IgD-negative memory B cell (primary cell): Measurements from ENCODE around the gene RHBG. TPM values are rescaled to one million over a fixed set of nuclear protein-coding genes. Genes with fewer than 3 reads are reported as not detected.
A peak's percentile ranks its signal among the peaks of the same experiment; 100 is the strongest.
"Not testable (repeated sequence)": the region's sequence is repeated elsewhere in the genome, so short reads cannot be mapped to it uniquely, and the experiment has no call there.

Source experiments
- H3K27ac Mint-ChIP-seq, 3 donors: one replicate each; pipeline ENCODE4 v1.8.0; 2020 to 2022; ENCODE audit warnings: mild to moderate bottlenecking in 3 of 3, mixed read lengths in 3 of 3, moderate library complexity in 1 of 3
- H3K27me3 Mint-ChIP-seq: one replicate; pipeline ENCODE4 v1.8.0; 2021; ENCODE audit warnings: mixed read lengths
- H3K36me3 Mint-ChIP-seq: one replicate; pipeline ENCODE4 v1.8.0; 2020; ENCODE audit warnings: mild to moderate bottlenecking, mixed read lengths
- H3K4me1 Mint-ChIP-seq, 3 donors: one replicate each; pipeline ENCODE4 v1.8.0; 2020 to 2022; ENCODE audit warnings: mixed read lengths in 3 of 3, mild to moderate bottlenecking in 1 of 3
- H3K4me3 Mint-ChIP-seq, 4 donors: one replicate each; pipeline ENCODE4 v1.8.0; 2020 to 2022; ENCODE audit warnings: mild to moderate bottlenecking in 4 of 4, mixed read lengths in 4 of 4, moderate library complexity in 3 of 4
- H3K9me3 Mint-ChIP-seq, 3 donors: one replicate each; pipeline ENCODE4 v1.8.0; 2020 to 2021; ENCODE audit warnings: mixed read lengths in 3 of 3, mild to moderate bottlenecking in 1 of 3
- polyA plus RNA-seq: library from polyadenylated mRNA; unstranded; fragments of 300-500 nt; fragmentation: Illumina TruSeq; gene quantifications from one replicate; pipeline ENCODE4 v1.2.3, GENCODE V29; 2021

The RHBG gene
- polyA plus RNA-seq, 1 donor from 2014 or later = not detected

DNA sequence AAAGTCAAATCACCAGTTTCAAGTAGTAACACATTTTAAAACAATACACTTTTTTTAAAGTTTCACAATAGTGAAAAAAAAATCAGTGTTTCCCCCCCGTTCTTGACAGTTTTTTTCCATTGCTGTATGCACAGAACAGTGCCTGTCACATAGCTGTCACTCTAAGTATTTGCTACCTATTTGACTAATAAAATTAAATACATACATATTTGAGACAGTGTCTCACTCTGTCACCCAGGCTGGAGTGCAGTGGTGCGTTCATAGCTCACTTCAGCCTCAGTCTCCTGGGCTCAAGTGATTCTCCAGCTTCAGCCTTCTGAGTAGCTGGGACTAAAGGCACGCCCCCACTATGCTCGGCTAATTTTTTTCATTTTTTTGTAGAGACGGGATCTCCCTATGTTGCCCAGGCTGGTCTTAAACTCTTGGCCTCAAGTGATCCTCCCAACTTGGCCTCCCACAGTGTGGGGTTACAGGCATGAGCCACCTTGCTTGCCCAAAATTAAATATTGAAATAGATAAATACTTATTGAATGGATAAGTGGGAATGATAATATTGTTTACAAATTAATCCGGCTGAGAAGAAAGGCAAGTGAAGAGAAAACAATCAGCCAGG is 12.6 kb upstream of the RHBG start:
- Mint-ChIP-seq H3K27ac (peak overlapping the region in 1 of 3 donors; percentile 17), H3K9me3 (no peaks in the 10 kb centered on the region), H3K4me1 (peaks cover 0 to 6% (median 4%) of the 10 kb centered on the region in 3 donors), H3K36me3 (no peaks in the 10 kb centered on the region), H3K27me3 (peaks cover 17% of the 10 kb centered on the region), H3K4me3 (no peak overlapping the region)

DNA sequence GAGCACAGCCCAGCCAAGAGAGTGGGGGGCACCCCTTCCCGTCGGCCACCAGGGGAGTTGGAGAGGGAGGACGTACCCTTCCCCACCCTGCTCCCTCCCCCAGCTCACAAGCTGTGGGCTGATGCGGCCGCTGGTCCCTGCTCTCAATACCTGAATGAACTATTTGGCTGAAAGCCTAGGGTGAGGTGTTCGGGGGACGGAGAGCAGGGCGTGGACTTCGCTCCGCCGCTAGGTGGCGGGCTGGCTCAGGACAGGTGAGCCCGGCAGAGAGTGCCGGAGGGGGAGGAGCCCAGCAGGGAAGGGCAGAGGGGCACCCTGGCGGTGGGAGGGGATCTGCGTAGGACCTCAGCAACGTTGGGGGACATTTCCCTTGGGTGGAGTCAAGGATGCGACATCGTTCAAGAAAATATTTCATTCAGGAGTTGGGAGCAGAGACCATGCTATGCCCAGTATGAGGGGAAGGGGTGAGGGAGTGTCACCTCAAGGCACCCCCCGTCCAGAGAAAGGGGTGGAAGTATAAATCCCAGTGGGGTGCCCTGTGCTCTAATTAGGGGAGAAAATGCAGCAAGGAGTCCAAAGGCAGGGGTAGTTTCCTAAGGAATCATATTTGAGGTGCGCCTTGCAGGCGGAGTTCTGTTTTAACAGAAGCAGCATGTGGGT is 12.0 kb upstream of the RHBG start:
- Mint-ChIP-seq H3K4me3 (peak overlapping the region in 2 of 4 donors; percentile 3 to 66), H3K9me3 (no peaks in the 10 kb centered on the region), H3K36me3 (no peaks in the 10 kb centered on the region), H3K4me1 (peaks cover 0 to 6% (median 4%) of the 10 kb centered on the region in 3 donors), H3K27me3 (peaks cover 17% of the 10 kb centered on the region), H3K27ac (no peak overlapping the region)

- no peak overlapping the region for H3K27ac Mint-ChIP-seq
- no peaks in the 10 kb centered on the region for H3K36me3 Mint-ChIP-seq
- H3K9me3 Mint-ChIP-seq = no peaks in the 10 kb centered on the region
- no peak overlapping the region for H3K4me3 Mint-ChIP-seq
- peaks cover 0 to 6% (median 4%) of the 10 kb centered on the region in 3 donors for H3K4me1 Mint-ChIP-seq
- peaks cover 17% of the 10 kb centered on the region for H3K27me3 Mint-ChIP-seq
These were observed 11.0 kb upstream of the RHBG start for GRCh38 chr1:156357977-156358376.

GRCh38 chr1:156358641-156359040 is 10.4 kb upstream of the RHBG start:
- Mint-ChIP-seq H3K4me3 (no peak overlapping the region), H3K27me3 (peaks cover 17% of the 10 kb centered on the region)

DNA sequence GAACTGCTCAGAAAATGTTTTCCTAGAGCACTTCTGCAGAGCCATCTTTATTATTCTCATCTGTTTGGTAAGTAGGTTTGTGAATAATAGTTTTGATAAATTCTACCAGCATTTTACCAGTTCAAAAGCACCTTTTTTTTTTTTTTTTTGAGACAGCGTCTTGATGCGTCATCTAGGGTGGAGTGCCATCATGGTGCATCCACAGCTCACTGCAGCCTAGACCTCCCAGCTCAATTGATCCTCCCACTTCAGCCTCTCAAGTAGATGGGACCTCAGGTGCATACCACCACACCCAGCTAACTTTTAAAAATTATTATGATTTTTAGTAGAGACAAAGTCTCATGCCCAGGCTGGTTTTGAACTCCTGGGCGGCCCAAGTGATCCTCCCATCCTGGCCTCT is 9.8 kb upstream of the RHBG start:
- peaks cover 18% of the 10 kb centered on the region for H3K27me3 Mint-ChIP-seq

More at GRCh38 chr1:156358641-156359040, 10.4 kb upstream of the RHBG start:
- H3K9me3 Mint-ChIP-seq = no peaks in the 10 kb centered on the region
- H3K4me1 Mint-ChIP-seq = peaks cover 0 to 6% (median 4%) of the 10 kb centered on the region in 3 donors
- H3K36me3 Mint-ChIP-seq = no peaks in the 10 kb centered on the region
- H3K27ac Mint-ChIP-seq = no peak overlapping the region

GRCh38 chr1:156359973-156360372 is 9.0 kb upstream of the RHBG start:
- H3K36me3 Mint-ChIP-seq = no peaks in the 10 kb centered on the region
- no peak overlapping the region for H3K4me3 Mint-ChIP-seq
- peaks cover 22% of the 10 kb centered on the region for H3K27me3 Mint-ChIP-seq
- H3K9me3 Mint-ChIP-seq = no peaks in the 10 kb centered on the region
- H3K4me1 Mint-ChIP-seq = peaks cover 0 to 6% (median 4%) of the 10 kb centered on the region in 3 donors
- H3K27ac Mint-ChIP-seq = no peak overlapping the region

More for the DNA sequence above, 9.8 kb upstream of the RHBG start:
- no peaks in the 10 kb centered on the region for H3K36me3 Mint-ChIP-seq
- H3K27ac Mint-ChIP-seq = no peak overlapping the region
- no peaks in the 10 kb centered on the region for H3K9me3 Mint-ChIP-seq
- H3K4me3 Mint-ChIP-seq = no peak overlapping the region
- H3K4me1 Mint-ChIP-seq = peaks cover 0 to 6% (median 4%) of the 10 kb centered on the region in 3 donors

- no peaks in the 10 kb centered on the region for H3K9me3 Mint-ChIP-seq
- H3K4me3 Mint-ChIP-seq = no peak overlapping the region
- no peaks in the 10 kb centered on the region for H3K36me3 Mint-ChIP-seq
- H3K4me1 Mint-ChIP-seq = peaks cover 0 to 6% (median 4%) of the 10 kb centered on the region in 3 donors
- peak overlapping the region in 1 of 3 donors; percentile 72 for H3K27ac Mint-ChIP-seq
- H3K27me3 Mint-ChIP-seq = peaks cover 26% of the 10 kb centered on the region
These were observed 8.5 kb upstream of the RHBG start for GRCh38 chr1:156360534-156360933.

DNA sequence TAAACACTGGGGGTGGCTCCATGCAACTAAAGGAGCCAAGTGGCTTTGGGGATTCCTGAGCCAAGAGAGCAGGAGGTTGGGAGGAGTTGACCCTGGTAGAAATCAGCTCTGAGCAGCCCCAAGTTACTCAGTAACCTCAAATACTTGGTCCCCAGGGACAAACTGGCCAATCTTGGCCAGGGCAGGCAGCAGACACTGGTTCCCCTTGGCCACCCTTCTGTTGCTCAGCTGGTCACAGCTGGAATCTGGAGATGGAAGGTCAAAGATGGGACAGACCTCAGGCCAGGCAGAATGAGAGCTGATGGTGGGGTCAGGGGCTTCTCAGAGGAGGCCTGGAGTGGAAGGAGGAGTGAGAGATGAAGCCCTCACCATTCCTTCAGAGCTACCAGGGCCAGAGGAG is 3.3 kb upstream of the RHBG start:
- Mint-ChIP-seq H3K27me3 (peaks cover 35% of the 10 kb centered on the region), H3K36me3 (no peaks in the 10 kb centered on the region), H3K27ac (no peak overlapping the region)

DNA sequence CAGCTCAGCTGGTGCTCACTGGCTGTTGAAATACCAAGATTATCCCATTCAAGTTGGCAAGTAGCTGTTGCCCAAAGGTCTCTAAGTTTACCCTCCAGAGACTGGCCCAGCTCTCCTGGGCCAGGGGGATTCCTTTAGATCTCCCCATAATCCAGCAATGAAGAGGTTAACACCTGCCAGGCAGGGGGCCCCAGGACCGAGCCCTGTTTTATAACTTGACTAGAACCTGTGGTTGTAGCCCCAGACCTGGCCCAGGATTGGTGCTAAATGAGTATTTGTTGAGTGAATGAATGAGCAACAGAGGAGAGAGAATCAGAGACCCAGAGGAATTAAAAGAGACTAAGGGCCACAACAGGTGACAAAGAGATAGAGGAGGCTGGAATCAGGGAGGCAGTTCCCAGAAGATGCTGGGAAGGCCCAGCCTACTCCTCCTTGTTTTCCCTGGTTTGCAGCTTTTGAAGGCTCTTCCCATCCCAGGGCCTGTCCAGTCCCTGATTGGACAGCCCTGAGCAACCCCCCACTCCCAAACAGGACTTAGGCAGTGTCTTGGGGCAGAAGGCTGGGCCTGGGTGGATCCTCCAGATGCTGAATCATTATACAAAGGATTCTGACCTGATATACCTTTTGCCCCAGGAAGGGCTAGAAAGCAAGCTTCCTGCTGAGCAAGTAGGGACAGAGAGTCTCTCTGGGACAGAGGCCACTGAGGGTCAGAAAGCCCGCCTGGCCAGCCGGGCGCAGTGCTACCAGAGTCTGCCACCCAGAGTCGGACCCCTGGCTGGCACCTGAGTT is 2.4 kb upstream of the RHBG start:
- Mint-ChIP-seq H3K4me1 (peaks cover 0 to 4% (median 2%) of the 10 kb centered on the region in 3 donors), H3K27me3 (peaks cover 35% of the 10 kb centered on the region), H3K9me3 (no peaks in the 10 kb centered on the region), H3K4me3 (no peak overlapping the region), H3K27ac (peak overlapping the region in 1 of 3 donors; percentile 38), H3K36me3 (no peaks in the 10 kb centered on the region)

More for the DNA sequence above, 3.3 kb upstream of the RHBG start:
- Mint-ChIP-seq H3K4me3 (no peak overlapping the region), H3K9me3 (no peaks in the 10 kb centered on the region), H3K4me1 (peaks cover 0 to 4% (median 2%) of the 10 kb centered on the region in 3 donors)

GRCh38 chr1:156367383-156368156 is 1.4 kb upstream of the RHBG start:
- Mint-ChIP-seq H3K27me3 (peaks cover 38% of the 10 kb centered on the region), H3K4me1 (peaks cover 0 to 4% (median 2%) of the 10 kb centered on the region in 3 donors), H3K36me3 (no peaks in the 10 kb centered on the region), H3K4me3 (no peak overlapping the region), H3K27ac (peak overlapping the region in 1 of 3 donors; percentile 38), H3K9me3 (no peaks in the 10 kb centered on the region)

DNA sequence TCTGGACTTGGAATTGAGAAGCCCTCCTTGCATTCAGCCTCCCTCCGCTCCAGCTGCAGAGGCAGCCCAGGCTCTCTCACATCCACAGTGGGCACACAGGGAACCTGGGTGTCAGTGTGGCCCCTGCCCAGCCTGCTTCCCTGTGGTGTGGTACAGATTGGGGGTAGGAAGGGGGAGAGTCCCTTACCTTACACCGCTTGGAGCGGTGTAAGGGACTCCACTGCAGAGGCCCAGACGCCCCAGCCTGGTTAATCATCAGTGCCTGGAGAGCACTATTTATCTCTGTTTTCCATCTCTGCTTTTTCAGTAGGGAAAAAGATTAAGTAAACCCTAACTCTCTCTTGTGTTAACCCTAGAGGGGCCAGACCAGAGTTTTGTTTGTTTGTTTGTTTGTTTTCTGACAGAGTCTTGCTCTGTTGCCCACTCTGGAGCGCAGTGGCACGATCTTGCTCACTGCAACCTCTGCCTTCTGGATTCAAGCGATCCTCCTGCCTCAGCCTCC is 803 bp upstream of the RHBG start:
- no peaks in the 10 kb centered on the region for H3K36me3 Mint-ChIP-seq
- no peak overlapping the region for H3K27ac Mint-ChIP-seq
- peaks cover 38% of the 10 kb centered on the region for H3K27me3 Mint-ChIP-seq
- H3K4me1 Mint-ChIP-seq = peaks cover 0 to 4% (median 2%) of the 10 kb centered on the region in 3 donors
- no peak overlapping the region for H3K4me3 Mint-ChIP-seq
- H3K9me3 Mint-ChIP-seq = no peaks in the 10 kb centered on the region

DNA sequence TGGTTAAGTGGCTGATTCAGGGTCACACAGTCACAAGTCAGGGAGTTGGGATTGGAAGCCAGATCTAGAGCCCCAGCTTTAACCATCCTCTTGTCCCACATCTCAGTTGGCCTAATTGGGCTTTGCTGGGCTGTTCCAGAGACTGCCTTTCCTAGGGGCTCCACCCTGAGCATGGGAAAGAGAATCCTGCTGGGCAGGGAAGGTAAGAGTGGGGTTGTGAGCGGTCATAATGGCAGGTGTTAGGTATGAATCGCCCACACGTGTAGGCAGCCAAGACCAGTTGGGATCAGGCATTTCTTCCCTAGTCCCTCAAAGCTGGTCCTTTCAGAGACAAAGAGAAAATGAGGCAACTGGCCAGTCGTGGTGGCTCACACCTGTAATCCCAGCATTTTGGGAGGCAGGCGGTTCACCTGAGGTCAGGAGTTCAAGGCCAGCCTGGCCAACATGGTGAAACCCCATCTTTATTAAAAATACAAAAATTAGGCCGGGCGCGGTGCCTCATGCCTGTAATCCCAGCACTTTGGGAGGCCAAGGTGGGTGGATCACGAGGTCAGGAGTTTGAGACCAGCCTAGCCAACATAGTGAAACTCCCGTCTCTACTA is 775 bp downstream of the RHBG start:
- H3K9me3 Mint-ChIP-seq, H3K4me3 Mint-ChIP-seq, H3K36me3 Mint-ChIP-seq, H3K4me1 Mint-ChIP-seq: not testable (repeated sequence)
- Mint-ChIP-seq H3K27me3 (peaks cover 35% of the 10 kb centered on the region), H3K27ac (peak overlapping the region in 1 of 3 donors; percentile 63)

DNA sequence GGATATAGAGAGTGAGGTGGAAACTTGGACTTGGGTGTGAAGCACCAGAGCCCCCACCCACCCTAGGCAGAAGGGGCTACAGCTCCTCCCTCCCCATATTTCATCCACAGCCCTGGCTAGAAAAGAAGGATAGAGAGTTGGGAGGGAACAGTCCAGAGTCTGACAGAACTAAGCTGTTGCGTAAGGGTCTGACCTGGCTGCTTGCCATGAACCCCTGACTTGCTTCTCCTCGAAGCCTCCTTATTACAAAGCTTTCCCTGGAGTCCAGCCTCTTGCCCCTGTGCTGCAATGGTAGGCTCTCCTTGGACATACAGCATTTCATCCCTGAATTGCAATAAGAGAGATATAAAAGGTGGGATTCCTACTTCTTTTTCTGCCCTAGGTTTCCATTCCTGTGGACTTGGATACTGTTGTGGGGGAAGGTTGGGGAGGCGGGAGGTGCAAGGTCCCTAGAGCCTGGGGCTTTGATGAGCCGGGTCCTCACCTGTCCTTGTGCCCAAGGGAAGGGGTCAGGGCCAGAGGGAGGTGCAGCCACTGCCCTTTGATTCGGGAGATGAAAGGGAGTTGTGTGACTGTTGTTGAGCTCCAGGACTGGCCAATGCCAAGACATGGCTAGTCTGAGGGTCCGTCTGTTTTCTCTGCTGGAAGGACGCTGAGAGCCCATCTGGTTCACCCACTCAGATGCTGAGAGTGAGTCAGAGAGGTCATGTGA is 2.7 kb downstream of the RHBG start:
- Mint-ChIP-seq H3K27me3 (peaks cover 25% of the 10 kb centered on the region), H3K4me3 (no peak overlapping the region), H3K4me1 (peaks cover 0 to 4% (median 2%) of the 10 kb centered on the region in 3 donors), H3K36me3 (no peaks in the 10 kb centered on the region), H3K9me3 (peaks cover 0 to under 1% (median 0%) of the 10 kb centered on the region in 3 donors), H3K27ac (no peak overlapping the region)

DNA sequence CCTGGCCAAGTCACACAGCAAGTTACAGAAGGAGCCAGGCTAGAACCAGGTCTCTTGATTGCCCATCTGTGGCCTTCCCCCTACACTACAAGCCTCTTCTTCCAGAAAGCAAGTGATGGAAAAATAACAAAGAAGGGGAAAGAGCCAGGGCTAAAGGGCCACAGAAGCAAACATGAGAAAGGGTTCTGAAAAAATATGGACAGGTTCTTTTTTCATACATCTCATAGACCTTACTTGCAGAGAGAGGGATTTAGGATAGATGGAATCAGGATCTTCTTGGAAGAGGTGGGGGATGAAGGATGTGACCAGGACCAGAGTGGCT is 3.2 kb downstream of the RHBG start:
- Mint-ChIP-seq H3K27ac (no peak overlapping the region), H3K4me1 (peaks cover 0 to 4% (median 2%) of the 10 kb centered on the region in 3 donors), H3K4me3 (no peak overlapping the region), H3K9me3 (peaks cover 0 to 1% (median 0%) of the 10 kb centered on the region in 3 donors), H3K27me3 (peaks cover 25% of the 10 kb centered on the region), H3K36me3 (no peaks in the 10 kb centered on the region)
